GM10248 (cell line): ENCODE results near the gene SLC5A6.

Experiments used
- CTCF ChIA-PET: fragments of 300-600 bp; sonication (Branson Sonifier 250); formaldehyde crosslinking; extraction: SDS; loops from one replicate; lab custom pipeline; 2021; ENCODE audit warnings: antibody characterized with exemption; lab: Yijun Ruan, JAX
- POLR2A ChIA-PET: fragments of 350-650 bp; sonication (Branson Sonifier 250); formaldehyde crosslinking; extraction: SDS; loops from one replicate; lab custom pipeline; 2020; ENCODE audit warnings: antibody characterized with exemption; lab: Yijun Ruan, JAX
- DNase-seq: peaks from one replicate; pipeline ENCODE4 v3.0.0; 2012; ENCODE audit errors: extremely low spot score
- TF ChIP-seq, protein P1 (sequence below): IDR thresholded peaks from 2 replicates; pipeline ENCODE4 v1.5.1; 2012; ENCODE audit warnings: mild to moderate bottlenecking, low read depth; ENCODE audit errors: extremely low read depth, missing control alignments, control extremely low read depth

Gene SLC5A6

DNA sequence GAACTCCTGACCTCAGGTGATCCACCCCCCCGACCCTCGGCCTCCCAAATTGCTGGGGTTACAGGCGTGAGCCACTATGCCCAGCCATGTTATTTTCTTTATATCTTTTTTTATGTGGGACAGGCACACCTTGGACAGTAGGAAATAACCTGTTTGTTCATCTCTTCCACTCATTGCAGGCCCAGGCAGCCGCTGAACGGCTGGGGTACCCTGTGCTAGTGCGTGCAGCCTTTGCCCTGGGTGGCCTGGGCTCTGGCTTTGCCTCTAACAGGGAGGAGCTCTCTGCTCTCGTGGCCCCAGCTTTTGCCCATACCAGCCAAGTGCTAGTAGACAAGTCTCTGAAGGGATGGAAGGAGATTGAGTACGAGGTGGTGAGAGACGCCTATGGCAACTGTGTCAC lies 13.5 kb upstream of the SLC5A6 start:
- ChIA-PET POLR2A (interaction anchor here (0.6 kb wide), 1 partner anchor 149 kb away, joined by 9 read pairs; no protein-coding TSS in a partner anchor), CTCF (interaction anchor here (0.9 to 1.9 kb wide), 5 partner anchors 9 to 78 kb away, joined by 3 to 7 read pairs (median 4); no protein-coding TSS in a partner anchor)
- DNase-seq, result no peak
- TF ChIP-seq, protein P1, sequence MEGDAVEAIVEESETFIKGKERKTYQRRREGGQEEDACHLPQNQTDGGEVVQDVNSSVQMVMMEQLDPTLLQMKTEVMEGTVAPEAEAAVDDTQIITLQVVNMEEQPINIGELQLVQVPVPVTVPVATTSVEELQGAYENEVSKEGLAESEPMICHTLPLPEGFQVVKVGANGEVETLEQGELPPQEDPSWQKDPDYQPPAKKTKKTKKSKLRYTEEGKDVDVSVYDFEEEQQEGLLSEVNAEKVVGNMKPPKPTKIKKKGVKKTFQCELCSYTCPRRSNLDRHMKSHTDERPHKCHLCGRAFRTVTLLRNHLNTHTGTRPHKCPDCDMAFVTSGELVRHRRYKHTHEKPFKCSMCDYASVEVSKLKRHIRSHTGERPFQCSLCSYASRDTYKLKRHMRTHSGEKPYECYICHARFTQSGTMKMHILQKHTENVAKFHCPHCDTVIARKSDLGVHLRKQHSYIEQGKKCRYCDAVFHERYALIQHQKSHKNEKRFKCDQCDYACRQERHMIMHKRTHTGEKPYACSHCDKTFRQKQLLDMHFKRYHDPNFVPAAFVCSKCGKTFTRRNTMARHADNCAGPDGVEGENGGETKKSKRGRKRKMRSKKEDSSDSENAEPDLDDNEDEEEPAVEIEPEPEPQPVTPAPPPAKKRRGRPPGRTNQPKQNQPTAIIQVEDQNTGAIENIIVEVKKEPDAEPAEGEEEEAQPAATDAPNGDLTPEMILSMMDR, result no peak

DNA sequence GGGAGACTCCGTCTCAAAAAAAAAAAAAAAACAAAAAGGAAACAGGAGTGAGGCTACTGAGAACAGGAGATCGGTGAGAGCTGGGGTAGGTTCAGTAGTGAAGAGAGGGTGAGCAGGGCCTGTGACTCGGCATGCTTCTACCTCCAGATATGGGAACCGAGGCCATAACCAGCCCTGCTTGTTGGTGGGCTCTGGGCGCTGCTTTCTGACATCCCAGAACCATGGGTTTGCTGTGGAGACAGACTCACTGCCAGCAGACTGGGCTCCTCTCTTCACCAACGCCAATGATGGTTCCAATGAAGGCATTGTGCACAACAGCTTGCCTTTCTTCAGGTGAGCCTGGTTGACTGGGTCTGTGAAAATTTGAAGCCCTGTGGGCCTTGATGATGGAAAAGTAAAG lies 11.3 kb upstream of the SLC5A6 start:
- TF ChIP-seq, protein P1, result no peak
- CTCF ChIA-PET, result interaction anchor here (1.0 to 1.2 kb wide), 2 partner anchors 12 to 78 kb away, joined by 3 read pairs; no protein-coding TSS in a partner anchor
- POLR2A ChIA-PET, result no interaction called here
- DNase-seq, result no peak

DNA sequence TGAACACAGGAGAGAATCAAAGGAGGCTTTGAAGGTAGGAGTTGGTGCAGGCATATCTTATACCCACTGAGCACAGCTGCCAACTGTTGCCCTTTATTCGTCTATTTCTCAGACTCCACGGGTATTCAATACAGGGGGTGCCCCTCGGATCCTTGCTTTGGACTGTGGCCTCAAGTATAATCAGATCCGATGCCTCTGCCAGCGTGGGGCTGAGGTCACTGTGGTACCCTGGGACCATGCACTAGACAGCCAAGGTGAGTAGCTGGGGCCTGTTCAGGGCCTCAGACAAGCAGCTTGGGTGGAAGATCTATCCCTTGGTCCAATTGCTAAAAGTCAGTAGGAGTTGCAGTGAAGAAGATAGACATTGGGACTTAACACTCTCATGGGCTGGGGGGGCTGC lies 10.3 kb upstream of the SLC5A6 start:
- POLR2A ChIA-PET, result no interaction called here

DNA sequence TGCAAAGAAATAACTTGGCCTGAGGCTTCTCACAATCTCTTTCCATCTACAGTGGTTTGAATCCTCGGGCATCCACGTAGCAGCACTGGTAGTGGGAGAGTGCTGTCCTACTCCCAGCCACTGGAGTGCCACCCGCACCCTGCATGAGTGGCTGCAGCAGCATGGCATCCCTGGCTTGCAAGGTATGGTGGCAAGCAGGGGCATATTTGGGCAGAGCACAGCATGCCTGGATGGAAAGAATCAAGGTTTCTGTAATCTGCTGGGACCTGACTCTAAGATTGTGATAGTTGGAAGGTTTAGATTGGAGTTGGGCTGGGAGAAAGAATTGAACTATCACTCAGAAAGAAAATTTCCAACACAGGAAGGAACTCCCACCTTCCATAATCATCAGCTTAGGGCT lies 9.1 kb upstream of the SLC5A6 start:
- TF ChIP-seq, protein P1, result no peak
- CTCF ChIA-PET, result no interaction called here
- POLR2A ChIA-PET, result no interaction called here
- DNase-seq, result no peak

More for the DNA sequence above, 10.3 kb upstream of the SLC5A6 start:
- TF ChIP-seq, protein P1, result no peak
- no peak for DNase-seq
- CTCF ChIA-PET, result interaction anchor here (0.9 kb wide), 1 partner anchor 125 kb away, joined by 3 read pairs; no protein-coding TSS in a partner anchor

DNA sequence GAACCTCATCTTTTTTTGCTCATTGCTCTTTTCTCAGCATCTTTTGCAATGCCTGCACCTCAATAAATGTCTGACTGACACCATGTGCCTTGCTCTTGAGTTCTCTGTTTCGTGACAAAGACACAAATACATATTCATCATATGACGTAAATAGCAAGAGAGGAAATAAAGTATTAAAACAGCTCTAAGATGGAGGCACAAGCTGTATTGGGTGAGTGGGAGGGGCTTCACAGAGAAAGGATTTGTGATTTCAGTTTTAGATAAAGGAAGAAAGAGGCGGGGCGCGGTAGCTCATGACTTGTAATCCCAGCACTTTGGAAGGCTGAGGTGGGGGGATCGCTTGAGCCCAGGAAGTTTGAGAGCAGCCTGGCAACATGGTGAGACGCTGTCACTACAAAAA lies 8.0 kb upstream of the SLC5A6 start:
- ChIA-PET POLR2A (no interaction called here), CTCF (interaction anchor here (0.6 to 0.9 kb wide), 2 partner anchors 8 to 36 kb away, joined by 3 read pairs; partner anchors contain the start of genes ATRAID and SLC5A6)
- TF ChIP-seq, protein P1, result no peak
- no peak for DNase-seq

DNA sequence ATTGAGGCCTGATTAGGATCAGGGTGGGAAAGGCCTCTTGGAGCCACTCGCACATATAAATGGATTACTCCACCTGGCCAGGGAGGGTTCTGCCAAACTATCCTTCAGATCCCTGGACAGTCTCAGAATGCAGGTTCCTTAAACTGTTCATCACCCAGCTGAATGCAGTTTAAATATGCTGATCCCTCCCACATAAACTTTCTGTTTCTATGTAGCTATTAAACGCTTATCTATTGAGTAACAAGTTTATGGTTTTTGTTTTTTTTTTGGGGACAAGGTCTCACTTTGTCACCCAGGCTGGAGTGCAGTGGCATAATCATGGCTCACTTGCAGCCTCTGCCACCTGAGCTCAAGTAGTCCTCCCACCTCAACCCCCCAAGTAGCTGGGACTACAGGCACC lies 7.0 kb upstream of the SLC5A6 start:
- ChIA-PET CTCF (no interaction called here), POLR2A (interaction anchor here (0.7 kb wide), 1 partner anchor 156 kb away, joined by 3 read pairs; no protein-coding TSS in a partner anchor)
- no peak for DNase-seq
- TF ChIP-seq, protein P1, result no peak
